Endothelial cell (in vitro differentiated cells): ENCODE data around the gene PRKD1. TPM values are rescaled to one million over a fixed set of nuclear protein-coding genes. Genes with fewer than 3 reads are reported as not detected.

Experiments
- DNase-seq: peaks from one replicate; pipeline ENCODE4 v3.0.0; 2021; ENCODE audit warnings: low spot score
- H3K27ac Mint-ChIP-seq: one replicate; pipeline ENCODE4 v1.8.0; 2021; ENCODE audit warnings: mixed read lengths, inconsistent platforms; ENCODE audit not compliant: unreplicated experiment
- H3K27me3 Mint-ChIP-seq: one replicate; pipeline ENCODE4 v1.8.0; 2021; ENCODE audit warnings: mild to moderate bottlenecking, moderate library complexity, mixed read lengths, inconsistent platforms; ENCODE audit not compliant: unreplicated experiment
- H3K36me3 Mint-ChIP-seq: one replicate; pipeline ENCODE4 v1.8.0; 2021; ENCODE audit warnings: mild to moderate bottlenecking, low read depth, mixed read lengths, inconsistent platforms; ENCODE audit not compliant: unreplicated experiment
- H3K4me1 Mint-ChIP-seq: one replicate; pipeline ENCODE4 v1.8.0; 2021; ENCODE audit warnings: mild to moderate bottlenecking, mixed read lengths, inconsistent platforms; ENCODE audit not compliant: unreplicated experiment
- H3K4me3 Mint-ChIP-seq: one replicate; pipeline ENCODE4 v1.8.0; 2021; ENCODE audit warnings: mild to moderate bottlenecking, mixed read lengths, inconsistent platforms; ENCODE audit not compliant: unreplicated experiment
- H3K9me3 Mint-ChIP-seq: one replicate; pipeline ENCODE4 v1.8.0; 2021; ENCODE audit warnings: mixed read lengths, inconsistent platforms; ENCODE audit not compliant: unreplicated experiment
- CTCF ChIP-seq: fragments of 200-600 bp; sonication (generic); IDR thresholded peaks from one replicate; pipeline ENCODE4 v1.5.0; 2021; ENCODE audit warnings: antibody characterized with exemption; ENCODE audit not compliant: unreplicated experiment
- long read RNA-seq: library from polyadenylated mRNA; unstranded; transcript quantifications from one replicate; pipeline ENCODE4 v2.0.0, GENCODE V29; 2020; ENCODE audit not compliant: unreplicated experiment
- total RNA-seq: library from RNA; stranded (reverse); fragmentation: NEBNext Ultra II Directional; extraction: Animal tissue kit (Norgen Biotek cat#: 25700); gene quantifications from one replicate; pipeline ENCODE4 v1.2.1, GENCODE V29; 2021; ENCODE audit not compliant: unreplicated experiment

PRKD1 gene
- total RNA-seq, result 9.0 TPM
- long read RNA-seq, result 0 reads

DNA sequence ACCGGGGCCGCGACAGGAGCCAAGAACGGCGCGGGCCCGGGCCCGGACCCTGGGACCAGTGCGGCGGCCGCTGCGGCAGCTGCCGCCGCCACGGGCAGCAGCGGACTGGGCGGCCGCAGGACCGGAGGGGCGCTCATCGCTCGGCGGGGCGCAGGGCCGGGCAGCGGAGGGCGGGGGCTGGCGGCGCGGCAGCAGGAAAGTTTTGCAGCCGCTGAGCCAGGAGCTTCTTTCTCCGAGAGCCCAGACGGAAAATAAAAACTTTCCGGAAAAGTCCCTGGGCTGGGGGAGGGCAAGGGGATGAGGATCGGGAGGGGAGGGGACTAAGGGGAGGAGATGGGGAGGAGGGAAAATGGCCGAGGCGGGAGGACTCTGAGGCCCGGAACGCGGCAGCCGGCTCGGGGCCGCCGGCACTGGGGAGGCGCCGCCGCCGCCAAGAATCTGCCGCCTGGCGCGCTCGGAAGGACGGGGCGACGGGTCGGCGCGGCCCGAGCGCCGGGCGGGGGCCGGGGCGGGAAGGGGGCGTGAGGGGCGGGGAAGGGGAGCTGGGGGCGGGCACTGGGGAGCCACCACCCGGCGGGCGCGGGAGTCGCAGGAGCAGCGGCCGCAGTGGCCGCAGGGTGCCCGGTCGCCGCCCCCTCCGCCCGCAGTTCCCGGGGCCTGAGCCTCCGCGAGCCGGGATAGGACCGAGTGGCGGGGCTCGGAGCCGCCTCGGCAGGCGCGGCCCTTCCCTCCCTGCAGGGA is at the start of gene PRKD1:
Gene PRKD1 (minus strand): TSS at position 472 of the 741 bp plus-strand sequence.
- no peak for TF ChIP-seq CTCF
- Mint-ChIP-seq H3K4me3 (peak within 1 kb of the TSS; percentile 96), H3K9me3 (no peaks in the 10 kb centered on the region), H3K27ac (no peak within 1 kb of the TSS), H3K4me1 (peaks cover 21% of the 10 kb centered on the region), H3K36me3 (peaks cover 3% of the 10 kb centered on the region), H3K27me3 (peaks cover 7% of the 10 kb centered on the region)
- DNase-seq, result peak; percentile 62

GRCh38 chr14:29971101-29971500 is 43.5 kb upstream of the PRKD1 start:
- Mint-ChIP-seq H3K4me3 (no peak overlapping the region), H3K27ac (no peak overlapping the region), H3K4me1 (no peaks in the 10 kb centered on the region), H3K36me3 (no peaks in the 10 kb centered on the region), H3K9me3 (no peaks in the 10 kb centered on the region), H3K27me3 (peaks cover 1% of the 10 kb centered on the region)
- TF ChIP-seq CTCF, result no peak
- no peak for DNase-seq

GRCh38 chr14:29955087-29955486 is 27.4 kb upstream of the PRKD1 start:
- H3K4me3 Mint-ChIP-seq, result no peak overlapping the region
- H3K9me3 Mint-ChIP-seq, result no peaks in the 10 kb centered on the region
- TF ChIP-seq CTCF, result no peak
- H3K36me3 Mint-ChIP-seq, result no peaks in the 10 kb centered on the region
- no peak overlapping the region for H3K27ac Mint-ChIP-seq
- H3K4me1 Mint-ChIP-seq, result no peaks in the 10 kb centered on the region
- no peaks in the 10 kb centered on the region for H3K27me3 Mint-ChIP-seq
- DNase-seq, result no peak

DNA sequence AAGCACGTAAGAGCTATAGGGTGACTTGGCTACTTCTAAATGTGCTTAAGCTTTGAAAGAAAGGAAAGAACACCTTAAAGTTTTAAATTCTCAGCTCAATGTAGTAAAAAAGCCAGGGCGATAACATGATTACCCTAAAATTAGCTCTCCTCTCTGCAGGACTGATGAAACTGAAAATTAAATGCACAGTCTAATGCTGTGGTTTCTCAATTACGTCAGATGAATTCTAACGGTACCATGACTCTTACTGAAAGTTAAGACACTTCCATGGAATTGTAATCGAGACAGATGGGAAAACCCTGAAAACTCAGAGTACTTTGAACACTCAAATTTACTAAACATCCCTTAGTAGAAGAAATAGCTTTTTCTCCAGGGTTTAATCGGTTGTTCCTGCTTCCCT is 25.9 kb upstream of the PRKD1 start:
- H3K9me3 Mint-ChIP-seq, result no peaks in the 10 kb centered on the region
- DNase-seq, result no peak
- H3K4me1 Mint-ChIP-seq, result no peaks in the 10 kb centered on the region
- H3K4me3 Mint-ChIP-seq, result no peak overlapping the region
- no peaks in the 10 kb centered on the region for H3K36me3 Mint-ChIP-seq
- no peak for TF ChIP-seq CTCF
- H3K27ac Mint-ChIP-seq, result no peak overlapping the region
- no peaks in the 10 kb centered on the region for H3K27me3 Mint-ChIP-seq

DNA sequence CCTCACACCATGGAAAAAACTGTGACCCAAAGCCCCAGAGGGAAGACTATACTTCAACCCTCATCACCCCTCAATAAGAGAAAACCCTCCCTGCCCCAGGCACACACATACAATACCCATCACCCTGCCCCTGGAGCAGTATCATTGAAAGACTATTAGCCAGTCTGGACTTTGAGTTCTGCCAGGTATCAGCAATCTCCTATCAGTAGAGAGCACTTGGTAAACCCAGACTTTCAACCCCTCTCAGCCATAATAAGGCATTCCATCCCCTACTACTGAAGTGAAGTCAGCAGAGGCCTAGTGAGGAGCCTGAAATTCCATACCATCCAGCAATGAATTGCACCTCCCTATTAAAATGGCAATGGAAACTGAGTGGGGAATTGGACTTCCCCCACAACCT is 16.4 kb upstream of the PRKD1 start:
- Mint-ChIP-seq H3K4me3 (no peak overlapping the region), H3K27ac (no peak overlapping the region), H3K9me3 (no peaks in the 10 kb centered on the region), H3K27me3 (no peaks in the 10 kb centered on the region), H3K4me1 (no peaks in the 10 kb centered on the region), H3K36me3 (no peaks in the 10 kb centered on the region)
- TF ChIP-seq CTCF, result no peak
- DNase-seq, result no peak
